H1 (cell line): Measurements from ENCODE around the gene UNC13D. TPM values are rescaled to one million over a fixed set of nuclear protein-coding genes. Genes with fewer than 3 reads are reported as not detected.

Source experiments
- CTCF ChIA-PET: fragments of 300-600 bp; sonication (Branson Sonifier 250); formaldehyde crosslinking; loops from one replicate; lab custom pipeline; 2021; ENCODE audit not compliant: partially characterized antibody; lab: Charles Lee
- POLR2A ChIA-PET: fragments of 300-600 bp; sonication (Branson Sonifier 250); formaldehyde crosslinking; loops from one replicate; lab custom pipeline; 2021; ENCODE audit warnings: inconsistent platforms; ENCODE audit not compliant: partially characterized antibody; lab: Charles Lee
- DNase-seq, 2 experiments: peaks; one replicate each; pipeline versions ENCODE4 v3.0.0 to v3.0.0-alpha.2; 2010 to 2022; ENCODE audit warnings: low spot score in 2 of 2, low read depth in 1 of 2, mixed read lengths in 1 of 2
- FAIRE-seq: peaks from 2 replicates; lab custom pipeline; 2011; peaks lifted over from hg19 to GRCh38; lab: Jason Lieb, UNC
- H2AFZ ChIP-seq: 2 replicates; pipeline ENCODE4 v1.8.1; 2012; ENCODE audit warnings: low read length, inconsistent platforms
- H2AK5ac ChIP-seq: 2 replicates; pipeline ENCODE4 v1.6.1; 2013; ENCODE audit warnings: low read depth, low read length
- H2BK120ac ChIP-seq: replicated peaks from 2 replicates; pipeline ENCODE3; 2013; ENCODE audit warnings: low read depth, low read length, inconsistent platforms
- H2BK12ac ChIP-seq: 2 replicates; pipeline ENCODE4 v1.6.1; 2013; ENCODE audit warnings: low read depth, low read length
- H2BK15ac ChIP-seq: 2 replicates; pipeline ENCODE4 v1.6.1; 2013; ENCODE audit warnings: low read length
- H2BK20ac ChIP-seq: 2 replicates; pipeline ENCODE4 v1.6.1; 2013; ENCODE audit warnings: low read length
- H2BK5ac ChIP-seq: 2 replicates; pipeline ENCODE4 v1.6.1; 2013; ENCODE audit warnings: low read depth, low read length
- H3K14ac ChIP-seq: 2 replicates; pipeline ENCODE4 v1.6.1; 2013; ENCODE audit warnings: inconsistent platforms; ENCODE audit not compliant: insufficient read length
- H3K18ac ChIP-seq: 2 replicates; pipeline ENCODE4 v1.6.1; 2013; ENCODE audit warnings: low read length; ENCODE audit errors: extremely low read depth
- H3K23ac ChIP-seq: 2 replicates; pipeline ENCODE4 v1.6.1; 2013; ENCODE audit warnings: inconsistent platforms; ENCODE audit not compliant: insufficient read length
- H3K23me2 ChIP-seq: 2 replicates; pipeline ENCODE4 v1.6.1; 2013; ENCODE audit warnings: low read depth, low read length
- H3K27ac ChIP-seq: 2 replicates; pipeline ENCODE4 v1.6.1; 2011; ENCODE audit warnings: low read depth, low read length, inconsistent platforms
- H3K27me3 ChIP-seq, 4 experiments: replicated peaks in 1 of 4; 1 replicate in 1 of 4; 2 replicates in 3 of 4; pipeline versions ENCODE4 v1.6.1 to v1.8.1; 2011 to 2013; ENCODE audit warnings: low read length in 3 of 4, mild to moderate bottlenecking in 3 of 4, inconsistent platforms in 2 of 4, mixed read lengths in 2 of 4, moderate library complexity in 1 of 4; ENCODE audit not compliant: control insufficient read depth in 3 of 4, insufficient read depth in 3 of 4; ENCODE audit errors: extremely low read depth in 1 of 4
- H3K36me3 ChIP-seq, 4 experiments: 2 replicates each; pipeline versions ENCODE4 v1.6.1 to v1.8.1; 2011 to 2013; ENCODE audit warnings: mild to moderate bottlenecking in 4 of 4, low read length in 3 of 4, moderate library complexity in 2 of 4, control low read depth in 1 of 4, inconsistent platforms in 1 of 4; ENCODE audit not compliant: insufficient read depth in 4 of 4, control insufficient read depth in 2 of 4
- H3K4ac ChIP-seq: replicated peaks from 2 replicates; pipeline ENCODE3; 2013; ENCODE audit warnings: low read length, low read depth, mixed read lengths, inconsistent platforms; ENCODE audit not compliant: insufficient read length
- H3K4me1 ChIP-seq, 4 experiments: replicated peaks in 1 of 4; 1 replicate in 1 of 4; 2 replicates in 3 of 4; pipeline versions ENCODE4 v1.6.1 to v1.8.1; 2011 to 2013; ENCODE audit warnings: low read length in 3 of 4, inconsistent platforms in 2 of 4, mixed read lengths in 1 of 4; ENCODE audit not compliant: insufficient read depth in 4 of 4, control insufficient read depth in 3 of 4
- H3K4me2 ChIP-seq, 2 experiments: 2 replicates each; pipeline versions ENCODE4 v1.6.1 to v1.8.1; 2011 to 2013; ENCODE audit warnings: low read depth in 2 of 2, low read length in 2 of 2, control low read depth in 1 of 2, inconsistent platforms in 1 of 2, mild to moderate bottlenecking in 1 of 2; ENCODE audit not compliant: insufficient read depth in 1 of 2
- H3K4me3 ChIP-seq, 4 experiments: fragments of 200-600, 300-600 bp in 1 of 4; sonication (generic), shearing (Covaris generic), sonication (Bioruptor Twin) in 1 of 4; 2 replicates each; pipeline versions ENCODE4 v1.5.1 to v1.8.1; 2011 to 2016; ENCODE audit warnings: low read length in 4 of 4, low read depth in 3 of 4, control low read depth in 2 of 4, inconsistent platforms in 2 of 4, mild to moderate bottlenecking in 2 of 4, mixed read lengths in 1 of 4, moderate library complexity in 1 of 4; ENCODE audit not compliant: insufficient read depth in 2 of 4; ENCODE audit errors: extremely low read depth in 1 of 4
- H3K56ac ChIP-seq: replicated peaks from 2 replicates; pipeline ENCODE3; 2013; ENCODE audit warnings: low read depth, mild to moderate bottlenecking, mixed read lengths, low read length, inconsistent platforms; ENCODE audit not compliant: insufficient read length
- H3K79me1 ChIP-seq: 2 replicates; pipeline ENCODE4 v1.6.1; 2013; ENCODE audit warnings: low read depth, low read length, control low read depth
- H3K79me2 ChIP-seq, 2 experiments: 2 replicates each; pipeline versions ENCODE4 v1.6.1 to v1.8.1; 2012 to 2013; ENCODE audit warnings: low read length in 2 of 2, mild to moderate bottlenecking in 2 of 2, inconsistent platforms in 1 of 2; ENCODE audit not compliant: insufficient read depth in 2 of 2, control insufficient read depth in 1 of 2
- H3K9ac ChIP-seq, 4 experiments: replicated peaks in 1 of 4; 1 replicate in 1 of 4; 2 replicates in 3 of 4; pipeline versions ENCODE4 v1.6.1 to v1.8.1; 2011 to 2013; ENCODE audit warnings: low read depth in 3 of 4, low read length in 3 of 4, control low read depth in 2 of 4, mild to moderate bottlenecking in 2 of 4, moderate library complexity in 2 of 4, inconsistent platforms in 1 of 4; ENCODE audit errors: extremely low read depth in 1 of 4
- H3K9me3 ChIP-seq, 2 experiments: 2 replicates each; pipeline versions ENCODE4 v1.6.1 to v1.8.1; 2012 to 2013; ENCODE audit warnings: mild to moderate bottlenecking in 2 of 2, moderate library complexity in 2 of 2, control low read depth in 1 of 2, inconsistent platforms in 1 of 2, low read depth in 1 of 2, low read length in 1 of 2, mixed read lengths in 1 of 2; ENCODE audit not compliant: insufficient read depth in 2 of 2
- H4K20me1 ChIP-seq, 2 experiments: replicated peaks in 1 of 2; 2 replicates each; pipeline versions ENCODE3 to v1.8.1; 2011 to 2013; ENCODE audit warnings: inconsistent platforms in 2 of 2, low read length in 2 of 2, mild to moderate bottlenecking in 1 of 2; ENCODE audit not compliant: insufficient read depth in 2 of 2, control insufficient read depth in 1 of 2
- H4K5ac ChIP-seq: 2 replicates; pipeline ENCODE4 v1.6.1; 2013; ENCODE audit warnings: low read length, low read depth, mixed read lengths, inconsistent platforms; ENCODE audit not compliant: insufficient read length
- H4K8ac ChIP-seq: 2 replicates; pipeline ENCODE4 v1.8.0; 2013; ENCODE audit warnings: mild to moderate bottlenecking, moderate library complexity, low read length, inconsistent platforms; ENCODE audit not compliant: insufficient read depth; ENCODE audit errors: extremely low read depth
- H4K91ac ChIP-seq: replicated peaks from 2 replicates; pipeline ENCODE3; 2013; ENCODE audit warnings: low read length, mixed read lengths, inconsistent platforms; ENCODE audit not compliant: insufficient read length
- KDM4A ChIP-seq: IDR thresholded peaks from one replicate; pipeline ENCODE4 v1.7.1; 2012; ENCODE audit warnings: low read depth, mild to moderate bottlenecking, moderate library complexity, low read length, inconsistent platforms; ENCODE audit not compliant: severe bottlenecking
- WGBS, 2 experiments: shearing (Covaris generic) in 1 of 2; methylation state at CpG; one replicate each; pipeline versions ENCODE4 v1.1.6 to v1.1.7; 2013 to 2015; ENCODE audit warnings: low lambda C conversion rate in 2 of 2, mixed read lengths in 2 of 2, inconsistent platforms in 1 of 2, low coverage in 1 of 2, missing lambda C conversion rate in 1 of 2; ENCODE audit not compliant: insufficient replicate concordance in 2 of 2, insufficient coverage in 1 of 2, insufficient read length in 1 of 2; ENCODE audit errors: extremely low coverage in 1 of 2, missing lambda C conversion rate in 1 of 2; 5-methylcytosine and 5-hydroxymethylcytosine counted together
- polyA plus RNA-seq, 7 experiments: library from polyadenylated mRNA; depleted of rRNA in 3 of 7; stranded (reverse) in 5 of 7; unstranded in 2 of 7; fragments of >200 nt in 5 of 7; fragments of 200-250 nt in 2 of 7; gene quantifications; 1 replicate in 5 of 7; 2 replicates in 1 of 7; 4 replicates in 1 of 7; pipeline versions ENCODE4 v1.2.1 to v1.2.3, GENCODE V29; 2011 to 2013; ENCODE audit warnings: missing spikeins in 2 of 7, mixed read lengths in 2 of 7
- total RNA-seq: library from RNA; stranded (reverse); fragmentation: NEBNext Ultra II Directional; extraction: Animal tissue kit (Norgen Biotek cat#: 25700); gene quantifications from 2 replicates; pipeline ENCODE4 v1.2.1, GENCODE V29; 2021
- TF ChIP-seq, protein P1 (sequence below): IDR thresholded peaks from 2 replicates; pipeline ENCODE4 v1.6.1; 2012; ENCODE audit warnings: low read length, inconsistent platforms

The UNC13D gene
- total and polyA plus RNA-seq, 2 of the 8 experiments (the other 6 are each of a cell fraction or from before 2014, with no cell fraction given): 3.6 to 8.4 TPM

DNA sequence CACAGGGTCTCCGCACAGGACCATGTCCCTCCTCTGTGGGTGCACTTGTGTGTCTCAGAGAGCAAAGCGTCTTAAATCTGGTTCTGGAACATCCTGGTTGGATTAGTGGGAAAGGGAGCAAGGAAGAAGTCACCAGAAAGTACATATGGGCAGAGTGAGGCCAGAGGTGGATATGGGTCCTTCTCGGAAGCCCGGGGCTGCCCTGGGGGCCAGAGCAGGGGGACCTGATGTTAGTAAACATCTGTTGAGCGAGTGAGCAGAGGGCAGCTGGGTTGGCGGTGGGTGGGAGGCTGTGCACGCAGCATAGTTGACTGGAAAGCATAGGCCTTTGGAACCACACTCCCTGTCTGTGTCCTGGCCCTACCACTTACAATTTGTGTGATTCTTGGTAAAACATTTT is 22.7 kb downstream of the UNC13D start:
- CTCF ChIA-PET: interaction anchor here (1.3 to 21.9 kb wide), 3 partner anchors 11 to 31 kb away, joined by 3 to 563 read pairs (median 9); partner anchors contain the start of genes UNC13D and WBP2
- 95% methylated on average over 7 of the region's 7 CpGs; no CpG with 5 or more reads in 1 of the 2 experiments for WGBS, 2 experiments
- H4K8ac ChIP-seq: no peak overlapping the region; the same call in 1 of the 2 replicates

More for the DNA sequence above, 22.7 kb downstream of the UNC13D start:
- H3K27ac ChIP-seq: no peak overlapping the region
- H2BK120ac ChIP-seq: no peak overlapping the region
- H2BK15ac ChIP-seq: no peak overlapping the region
- POLR2A ChIA-PET: interaction anchor here (0.6 to 16.0 kb wide), 5 partner anchors 11 to 119 kb away, joined by 3 to 216 read pairs (median 7); partner anchors contain the start of genes FBF1 and UNK
- no peaks in the 10 kb centered on the region for H3K27me3 ChIP-seq
- peaks cover 0 to 6% of the 10 kb centered on the region in 2 experiments for H4K20me1 ChIP-seq
- H3K36me3 ChIP-seq: peaks cover 22 to 58% (median 46%) of the 10 kb centered on the region in 4 experiments
- H3K18ac ChIP-seq: no peak overlapping the region
- no peak overlapping the region for H2BK20ac ChIP-seq
- FAIRE-seq (no peak), DNase-seq (no peak)
- no peak overlapping the region for H3K9ac ChIP-seq
- TF ChIP-seq, protein P1, sequence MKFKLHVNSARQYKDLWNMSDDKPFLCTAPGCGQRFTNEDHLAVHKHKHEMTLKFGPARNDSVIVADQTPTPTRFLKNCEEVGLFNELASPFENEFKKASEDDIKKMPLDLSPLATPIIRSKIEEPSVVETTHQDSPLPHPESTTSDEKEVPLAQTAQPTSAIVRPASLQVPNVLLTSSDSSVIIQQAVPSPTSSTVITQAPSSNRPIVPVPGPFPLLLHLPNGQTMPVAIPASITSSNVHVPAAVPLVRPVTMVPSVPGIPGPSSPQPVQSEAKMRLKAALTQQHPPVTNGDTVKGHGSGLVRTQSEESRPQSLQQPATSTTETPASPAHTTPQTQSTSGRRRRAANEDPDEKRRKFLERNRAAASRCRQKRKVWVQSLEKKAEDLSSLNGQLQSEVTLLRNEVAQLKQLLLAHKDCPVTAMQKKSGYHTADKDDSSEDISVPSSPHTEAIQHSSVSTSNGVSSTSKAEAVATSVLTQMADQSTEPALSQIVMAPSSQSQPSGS: no peak
- TF ChIP-seq KDM4A: no peak
- H2BK12ac ChIP-seq: no peak overlapping the region
- H3K79me2 ChIP-seq: no peaks in the 10 kb centered on the region
- no peaks in the 10 kb centered on the region for H3K23me2 ChIP-seq
- H2AK5ac ChIP-seq: no peak overlapping the region
- no peak overlapping the region for H3K14ac ChIP-seq
- H2BK5ac ChIP-seq: no peak overlapping the region
- no peak overlapping the region for H3K4me3 ChIP-seq
- no peaks in the 10 kb centered on the region for H3K79me1 ChIP-seq
- H3K56ac ChIP-seq: no peak overlapping the region
- no peaks in the 10 kb centered on the region for H3K9me3 ChIP-seq
- no peak overlapping the region for H2AFZ ChIP-seq
- H3K4me2 ChIP-seq: no peak overlapping the region
- H4K91ac ChIP-seq: no peak overlapping the region
- H3K23ac ChIP-seq: no peak overlapping the region
- H4K5ac ChIP-seq: no peak overlapping the region
- no peaks in the 10 kb centered on the region for H3K4me1 ChIP-seq
- no peak overlapping the region for H3K4ac ChIP-seq
